RWPE1 (cell line): ENCODE measurements around the gene CCND3.

Experiments
- CTCF ChIA-PET: fragments of 350-600 bp; sonication (Branson Sonifier 250); formaldehyde crosslinking; extraction: SDS; loops from one replicate; lab custom pipeline; 2021; lab: Yijun Ruan, JAX
- POLR2A ChIA-PET: fragments of 400-600 bp; formaldehyde crosslinking; extraction: SDS; loops from one replicate; lab custom pipeline; 2020; ENCODE audit warnings: antibody characterized with exemption; ENCODE audit not compliant: low non-redundant PET; lab: Yijun Ruan, JAX
- DNase-seq: peaks from one replicate; pipeline ENCODE4 v3.0.0; 2012; ENCODE audit warnings: low spot score
- H3K27ac ChIP-seq: fragments of 450-650 bp; 2 replicates; pipeline ENCODE4 v1.5.1; 2017
- TF ChIP-seq, protein P1 (sequence below): fragments of 450-650 bp; conservative IDR thresholded peaks from 2 replicates; pipeline ENCODE4 v1.5.1; 2017; ENCODE audit warnings: low read depth, mild to moderate bottlenecking

The CCND3 gene

GRCh38 chr6:41936073-41936837 is 5.4 kb downstream of the CCND3 start:
- ChIA-PET POLR2A (no interaction called here), CTCF (interaction anchor here (0.6 to 2.1 kb wide), 9 partner anchors 93 to 894 kb away, joined by 3 to 7 read pairs (median 4); partner anchors contain the start of gene FRS3)
- H3K27ac ChIP-seq, result peak overlapping the region; percentile 83
- TF ChIP-seq, protein P1, sequence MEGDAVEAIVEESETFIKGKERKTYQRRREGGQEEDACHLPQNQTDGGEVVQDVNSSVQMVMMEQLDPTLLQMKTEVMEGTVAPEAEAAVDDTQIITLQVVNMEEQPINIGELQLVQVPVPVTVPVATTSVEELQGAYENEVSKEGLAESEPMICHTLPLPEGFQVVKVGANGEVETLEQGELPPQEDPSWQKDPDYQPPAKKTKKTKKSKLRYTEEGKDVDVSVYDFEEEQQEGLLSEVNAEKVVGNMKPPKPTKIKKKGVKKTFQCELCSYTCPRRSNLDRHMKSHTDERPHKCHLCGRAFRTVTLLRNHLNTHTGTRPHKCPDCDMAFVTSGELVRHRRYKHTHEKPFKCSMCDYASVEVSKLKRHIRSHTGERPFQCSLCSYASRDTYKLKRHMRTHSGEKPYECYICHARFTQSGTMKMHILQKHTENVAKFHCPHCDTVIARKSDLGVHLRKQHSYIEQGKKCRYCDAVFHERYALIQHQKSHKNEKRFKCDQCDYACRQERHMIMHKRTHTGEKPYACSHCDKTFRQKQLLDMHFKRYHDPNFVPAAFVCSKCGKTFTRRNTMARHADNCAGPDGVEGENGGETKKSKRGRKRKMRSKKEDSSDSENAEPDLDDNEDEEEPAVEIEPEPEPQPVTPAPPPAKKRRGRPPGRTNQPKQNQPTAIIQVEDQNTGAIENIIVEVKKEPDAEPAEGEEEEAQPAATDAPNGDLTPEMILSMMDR, result peak; percentile 87
- DNase-seq, result peak; percentile 80

DNA sequence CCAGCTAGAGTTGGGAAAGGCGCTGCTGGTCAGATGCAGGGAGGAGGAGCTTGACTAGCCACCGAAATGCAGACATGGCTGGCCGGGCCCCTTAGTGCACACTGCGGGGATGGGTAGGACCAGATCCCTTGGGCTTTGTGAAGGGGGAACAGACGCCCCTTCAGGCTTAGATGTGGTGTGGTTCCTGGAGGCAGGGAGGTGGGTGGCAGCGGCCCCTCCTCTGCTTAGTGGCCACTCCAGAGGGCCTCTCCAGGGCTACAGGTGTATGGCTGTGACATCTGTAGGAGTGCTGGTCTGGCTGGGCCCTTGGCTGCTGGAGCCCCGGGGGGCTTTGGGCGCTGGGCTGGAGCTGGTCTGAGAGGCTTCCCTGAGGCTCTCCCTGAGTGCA is 5.9 kb downstream of the CCND3 start:
- CTCF ChIA-PET, result interaction anchor here (0.6 to 2.1 kb wide), 4 partner anchors 109 to 894 kb away, joined by 3 to 7 read pairs (median 4); no protein-coding TSS in a partner anchor
- peak overlapping the region; percentile 83 for H3K27ac ChIP-seq
- POLR2A ChIA-PET, result no interaction called here
- no peak for DNase-seq
- TF ChIP-seq, protein P1, result no peak

GRCh38 chr6:41935193-41935574 is 6.4 kb downstream of the CCND3 start:
- CTCF ChIA-PET, result interaction anchor here (0.6 to 2.1 kb wide), 4 partner anchors 109 to 895 kb away, joined by 3 to 7 read pairs (median 4); no protein-coding TSS in a partner anchor
- TF ChIP-seq, protein P1, result no peak
- peak overlapping the region; percentile 83 for H3K27ac ChIP-seq
- no peak for DNase-seq
- POLR2A ChIA-PET, result no interaction called here

GRCh38 chr6:41934278-41935192 is 7.1 kb downstream of the CCND3 start:
- peak overlapping the region; percentile 83 for H3K27ac ChIP-seq
- CTCF ChIA-PET, result interaction anchor here (2.1 to 2.2 kb wide), 2 partner anchors 13 to 110 kb away, joined by 7 to 8 read pairs; partner anchors contain the start of genes BYSL and MED20
- POLR2A ChIA-PET, result no interaction called here
- TF ChIP-seq, protein P1, result no peak
- DNase-seq, result no peak

GRCh38 chr6:41932378-41932777 is 9.2 kb downstream of the CCND3 start:
- CTCF ChIA-PET, result interaction anchor here (0.6 to 2.2 kb wide), 3 partner anchors 11 to 243 kb away, joined by 3 to 8 read pairs (median 7); partner anchors contain the start of genes BYSL and MED20
- TF ChIP-seq, protein P1, result no peak
- peak overlapping the region; percentile 14 for H3K27ac ChIP-seq
- no peak for DNase-seq
- POLR2A ChIA-PET, result no interaction called here

DNA sequence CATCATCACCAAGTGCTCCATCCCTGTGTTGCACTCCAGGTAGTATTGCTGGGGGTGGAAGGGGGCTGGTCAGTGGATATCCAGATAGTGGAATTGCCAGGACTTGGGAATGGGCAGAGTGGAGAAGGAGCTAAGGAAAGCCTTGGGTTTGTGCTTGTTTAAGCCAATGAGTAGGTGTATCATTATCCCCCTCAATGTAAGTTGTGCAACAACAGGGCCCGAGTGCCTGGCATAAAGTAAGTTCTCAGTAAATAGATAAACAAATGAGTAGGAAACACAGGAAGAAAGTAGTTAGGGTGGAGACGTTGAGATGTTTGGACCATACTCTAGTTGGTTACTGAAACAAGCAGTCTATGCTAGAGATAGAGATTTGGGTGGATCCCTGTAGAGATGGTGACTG is 9.8 kb downstream of the CCND3 start:
- H3K27ac ChIP-seq, result peak overlapping the region; percentile 28
- ChIA-PET POLR2A (interaction anchor here (0.6 kb wide), 1 partner anchor 37 kb away, joined by 3 read pairs; the partner anchor contains the start of gene USP49), CTCF (interaction anchor here (0.6 to 1.8 kb wide), 2 partner anchors 11 to 244 kb away, joined by 7 read pairs; partner anchors contain the start of genes BYSL and MED20)
- no peak for DNase-seq
- TF ChIP-seq, protein P1, result no peak
